GM19455 (cell line): ENCODE results near the gene MFSD12.

Experiments used
- ATAC-seq: cut with Tn5 transposase; IDR thresholded peaks from one replicate; pipeline ENCODE4 v1.9.1; 2021; ENCODE audit not compliant: unreplicated experiment

Gene MFSD12

DNA sequence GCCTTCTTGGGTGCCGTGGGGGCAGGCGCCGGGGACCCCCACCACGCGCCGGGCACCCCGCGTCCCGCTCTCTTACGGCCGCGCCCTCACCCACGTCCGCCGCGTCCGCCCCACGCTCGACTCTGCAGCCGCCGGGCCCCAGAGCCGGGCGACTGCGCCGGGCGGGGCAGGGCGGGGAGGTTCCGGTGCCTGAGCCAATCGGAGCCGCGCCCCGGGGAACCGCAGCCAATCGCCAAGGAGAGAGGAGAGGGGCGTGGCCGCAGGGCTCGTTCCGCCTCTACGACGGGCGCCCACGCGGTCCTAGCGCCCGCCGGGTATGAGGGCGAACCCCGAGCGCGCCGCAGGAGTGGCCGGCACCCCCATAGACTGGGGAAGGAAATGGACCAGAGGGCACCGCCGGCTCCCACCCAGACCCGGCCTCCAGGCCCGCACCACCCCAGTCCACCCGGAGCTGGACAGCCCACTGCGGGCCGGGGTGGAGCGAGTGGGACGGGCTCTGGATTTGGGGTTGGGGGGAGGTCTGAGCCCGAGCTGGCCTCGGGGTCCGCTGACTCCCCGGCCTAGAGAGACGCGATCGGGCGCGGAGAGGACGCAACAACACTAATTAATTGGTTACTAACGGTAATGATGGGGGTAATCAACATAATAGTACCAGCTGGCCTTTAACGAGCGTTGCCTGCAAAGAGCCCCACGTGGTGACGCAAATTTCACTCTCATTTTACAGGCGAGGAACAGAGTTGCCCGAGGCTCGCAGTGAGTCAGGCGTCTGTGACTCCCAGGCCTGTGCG is at the start of gene MFSD12:
TSS of gene MFSD12 (minus strand) at position 126 of the 788 bp plus-strand sequence. CDS start 183 bp downstream, outside the sequence.
- ATAC-seq: peak; percentile 84

DNA sequence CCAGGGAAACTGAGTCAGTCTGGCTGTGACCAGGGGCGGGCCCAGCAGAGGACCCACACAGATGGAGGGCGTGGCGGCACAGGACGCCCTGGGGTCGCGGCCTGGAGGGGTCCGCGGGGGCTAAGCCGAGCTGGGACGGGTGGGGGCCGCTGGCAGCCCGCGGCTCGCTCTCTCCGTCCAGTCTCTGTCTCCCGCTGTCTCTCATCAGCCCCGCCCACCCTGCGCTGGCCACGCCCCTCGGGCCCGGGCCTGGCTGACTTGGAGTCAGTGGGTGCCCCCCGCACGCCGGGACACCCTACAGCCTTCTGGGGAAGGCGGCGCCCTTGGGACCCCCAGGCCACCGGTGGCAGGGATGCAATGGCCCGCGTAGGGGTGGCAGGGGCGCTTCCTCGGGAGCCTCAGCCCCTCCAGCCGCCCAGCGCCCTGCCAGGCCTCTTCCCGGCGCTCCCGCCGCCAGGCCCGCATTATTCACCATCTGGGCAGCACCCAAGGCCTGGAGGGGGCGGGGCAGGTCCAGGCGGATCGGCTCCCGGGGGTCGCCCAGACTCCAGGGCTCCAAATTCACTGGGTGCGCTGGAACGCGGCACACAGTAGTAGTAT is 49.4 kb upstream of the MFSD12 start, which contains the start of gene TBXA2R:
TSS of gene TBXA2R (minus strand) at position 186 of the 600 bp plus-strand sequence. CDS start 6,241 bp downstream, outside the sequence.
- no peak for ATAC-seq

DNA sequence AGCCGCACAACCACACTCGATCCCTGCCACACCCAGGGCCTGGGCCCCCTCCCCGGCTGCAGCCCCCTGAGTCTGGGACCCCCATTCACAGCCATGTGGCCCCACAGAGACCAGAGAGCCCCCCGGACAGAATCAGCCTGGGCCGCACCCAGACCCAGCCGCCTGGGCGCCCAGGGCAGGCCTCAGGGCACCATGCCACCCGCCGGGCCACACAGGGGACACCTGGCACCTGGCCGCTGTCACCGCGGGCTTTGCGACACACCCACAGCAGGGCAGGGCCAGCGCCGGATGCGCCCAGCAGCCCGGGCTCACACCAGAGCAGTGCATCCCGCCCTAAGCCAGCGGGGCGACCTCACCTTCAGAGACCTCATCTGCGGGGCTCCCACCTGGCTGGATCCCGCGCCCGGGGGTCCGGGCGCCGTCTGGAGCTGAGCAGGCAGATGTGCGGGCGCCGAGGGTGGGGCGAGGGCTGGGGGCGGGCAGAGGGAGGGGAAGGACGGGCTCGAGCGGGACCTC is 48.8 kb upstream of the MFSD12 start:
- ATAC-seq: no peak

DNA sequence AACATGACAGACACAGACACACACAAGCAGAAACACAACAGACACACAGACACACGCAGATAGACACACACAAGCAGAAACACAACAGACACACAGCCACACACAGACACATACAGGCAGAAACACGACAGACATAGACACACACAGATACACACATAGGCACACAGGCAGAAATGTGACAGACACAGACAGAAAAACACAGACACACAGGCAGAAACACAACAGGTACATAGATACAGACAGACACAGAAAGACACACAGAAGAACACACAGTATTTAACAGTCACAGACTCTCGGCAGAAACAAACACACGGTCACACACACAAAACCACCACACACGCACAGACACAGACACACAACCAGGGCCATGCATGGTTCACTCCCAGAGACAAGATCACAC is 48.4 kb upstream of the MFSD12 start:
- no peak for ATAC-seq

DNA sequence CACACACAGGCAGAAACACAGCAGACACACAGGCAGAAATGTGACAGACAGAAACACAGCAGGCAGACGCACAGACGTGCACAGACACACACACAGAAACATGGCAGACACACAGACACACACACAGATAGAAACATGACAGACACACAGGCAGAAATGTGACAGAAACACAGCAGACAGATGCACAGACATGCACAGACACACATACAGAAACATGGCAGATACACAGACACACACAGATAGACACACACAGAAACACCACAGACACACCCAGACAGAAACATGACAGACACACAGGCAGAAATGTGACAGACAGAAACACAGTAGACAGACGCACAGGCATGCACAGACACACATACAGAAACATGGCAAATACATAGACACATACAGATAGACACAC is 48.0 kb upstream of the MFSD12 start:
- no peak for ATAC-seq

DNA sequence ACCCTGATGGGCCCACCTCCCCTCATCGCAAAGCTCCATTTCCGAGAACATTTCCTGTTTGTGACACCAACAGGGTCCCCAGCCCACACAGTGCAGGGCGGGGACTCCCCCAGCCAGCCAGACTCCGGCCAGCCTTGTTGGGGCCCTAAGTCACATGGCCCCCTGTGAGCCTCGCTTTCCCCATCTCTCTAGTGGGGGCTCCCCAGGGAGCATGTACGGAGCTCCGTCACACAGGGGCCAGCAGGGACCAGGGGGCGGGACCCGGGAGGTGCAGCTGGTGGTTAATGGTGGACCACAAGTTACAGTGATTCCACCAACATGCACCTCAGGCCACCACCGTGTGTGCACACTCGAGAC is 47.6 kb upstream of the MFSD12 start:
- no peak for ATAC-seq

DNA sequence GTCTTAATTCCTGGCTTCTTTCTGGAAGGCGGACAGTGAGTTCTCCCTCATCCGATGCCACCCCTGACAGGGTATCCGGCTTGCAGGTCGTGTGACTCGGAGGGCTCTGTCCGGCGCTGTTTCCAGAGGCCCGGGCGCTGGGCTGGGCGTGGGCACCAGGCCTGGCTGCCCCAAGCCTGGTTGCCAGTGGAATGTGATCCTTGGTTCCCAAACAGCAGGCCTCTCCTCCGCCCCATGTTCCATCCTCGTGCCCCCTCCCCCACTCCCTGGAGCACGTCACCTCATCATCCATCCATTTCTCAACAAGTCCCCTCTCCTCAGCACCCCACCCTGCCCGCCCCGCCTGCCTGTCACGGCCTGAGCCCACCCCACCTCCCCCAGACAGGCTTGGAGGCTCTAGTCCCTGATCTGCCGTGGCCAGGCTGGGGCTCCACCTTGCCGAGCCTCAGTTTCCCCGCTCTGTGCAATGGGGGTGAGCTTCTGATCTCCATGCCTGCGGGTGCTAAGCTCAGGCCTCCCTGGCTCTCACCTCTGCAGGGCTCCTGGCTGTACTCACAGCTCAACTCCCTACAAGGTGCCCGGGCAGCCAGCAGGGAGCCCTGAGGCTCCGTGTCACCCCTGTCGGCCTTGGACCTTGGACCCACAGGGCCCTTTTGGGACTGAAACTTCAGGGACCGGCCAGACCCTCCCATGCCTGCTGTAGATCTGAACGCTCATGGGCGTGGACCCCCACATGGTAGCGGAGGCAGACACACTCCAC is 47.0 kb upstream of the MFSD12 start:
- no peak for ATAC-seq

DNA sequence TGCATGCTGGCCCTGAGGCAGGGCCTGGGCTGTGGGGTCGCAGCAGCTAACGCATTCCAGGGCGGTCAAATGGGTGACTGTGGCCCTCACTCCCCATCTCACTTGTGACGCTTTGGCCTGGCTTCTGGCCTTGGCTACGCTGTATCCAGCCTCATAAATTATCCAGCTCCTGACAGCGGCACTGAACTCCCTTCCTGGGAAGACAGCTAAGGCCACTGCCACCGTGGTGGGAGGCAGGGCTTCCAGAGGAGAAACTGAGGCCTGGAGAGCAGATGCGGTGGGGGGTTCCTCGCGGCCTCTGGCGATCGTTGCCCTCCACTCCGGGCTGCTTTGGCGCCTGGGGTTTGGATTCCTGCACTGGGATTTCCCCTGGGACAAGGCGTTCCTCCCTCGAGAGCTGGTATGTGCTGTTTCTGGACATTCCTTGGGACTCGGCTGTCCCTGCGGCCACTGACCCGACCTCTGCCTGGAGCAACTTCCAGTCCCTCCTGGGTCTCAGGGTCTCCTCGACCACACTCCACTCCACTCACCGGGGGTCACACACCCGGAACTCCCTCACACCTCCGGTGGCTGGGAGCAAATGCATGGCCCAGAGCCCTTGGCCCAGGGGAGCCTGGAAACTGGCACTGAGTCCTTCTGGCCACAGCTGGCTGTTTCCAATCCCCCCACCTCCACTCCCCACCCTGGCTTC is 45.9 kb upstream of the MFSD12 start:
- ATAC-seq: no peak

DNA sequence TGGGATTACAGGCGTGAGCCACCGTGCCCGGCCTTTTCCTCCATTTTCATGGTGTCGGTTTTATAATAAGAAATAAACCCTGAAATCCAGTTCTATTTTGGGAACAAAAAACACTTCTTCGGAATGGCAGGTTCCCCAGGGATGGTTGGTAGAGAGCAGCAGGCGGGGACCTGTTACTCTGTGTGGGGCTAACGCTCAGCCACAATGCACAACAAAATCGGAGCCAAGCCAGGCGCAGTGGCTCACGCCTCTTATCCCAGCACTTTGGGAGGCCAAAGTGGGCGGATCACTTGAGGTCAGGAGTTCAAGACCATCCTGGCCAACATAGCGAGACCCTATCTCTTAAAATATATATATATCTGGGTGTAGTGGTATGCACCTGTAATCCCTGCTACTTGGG is 43.6 kb upstream of the MFSD12 start:
- no peak for ATAC-seq

DNA sequence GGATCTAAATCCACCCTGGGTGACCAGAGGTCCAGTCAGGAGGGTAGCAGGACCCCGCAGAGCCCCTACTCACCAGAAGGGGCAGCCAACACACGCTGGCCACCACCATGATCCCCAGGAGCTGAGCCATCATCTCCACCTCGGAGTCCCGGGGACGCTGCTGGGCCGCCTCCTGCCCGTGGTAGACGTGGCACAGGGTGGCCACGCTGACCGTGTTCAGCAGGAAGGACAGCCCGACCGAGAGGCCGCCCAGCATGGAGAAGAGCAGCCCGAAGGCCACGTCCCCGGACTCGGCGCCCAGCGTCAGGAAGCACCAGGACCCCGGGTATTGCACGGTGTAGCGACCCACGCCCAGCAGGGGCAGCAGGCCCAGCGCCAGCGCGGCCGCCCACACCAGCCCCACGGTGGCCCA is 42.4 kb upstream of the MFSD12 start:
- no peak for ATAC-seq

DNA sequence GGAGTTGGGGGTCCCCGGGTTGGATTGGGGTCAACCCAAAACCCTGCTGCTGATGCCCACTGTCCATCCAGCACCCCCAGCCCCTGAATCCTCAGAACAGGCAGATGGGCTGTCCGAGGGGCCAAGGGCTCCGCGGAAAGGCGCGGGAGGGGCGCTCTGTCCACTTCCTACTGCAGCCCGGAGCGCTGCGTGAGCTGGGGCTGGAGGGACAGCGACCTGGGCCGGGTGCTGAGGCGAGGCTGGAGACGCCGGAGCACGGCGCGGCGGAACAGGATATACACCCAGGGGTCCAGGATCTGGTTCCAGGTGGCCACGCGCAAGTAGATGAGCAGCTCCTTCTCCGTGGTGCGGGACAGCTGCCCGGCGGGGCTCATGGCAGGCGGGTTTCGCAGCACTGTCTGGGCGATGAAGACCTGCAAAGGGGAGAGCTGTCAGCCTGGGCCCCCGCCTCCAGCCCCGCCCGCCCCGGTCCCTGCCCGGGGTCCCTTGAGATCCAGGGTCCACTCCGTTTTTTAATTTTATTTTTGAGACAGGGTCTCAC is 38.2 kb upstream of the MFSD12 start:
- ATAC-seq: no peak

DNA sequence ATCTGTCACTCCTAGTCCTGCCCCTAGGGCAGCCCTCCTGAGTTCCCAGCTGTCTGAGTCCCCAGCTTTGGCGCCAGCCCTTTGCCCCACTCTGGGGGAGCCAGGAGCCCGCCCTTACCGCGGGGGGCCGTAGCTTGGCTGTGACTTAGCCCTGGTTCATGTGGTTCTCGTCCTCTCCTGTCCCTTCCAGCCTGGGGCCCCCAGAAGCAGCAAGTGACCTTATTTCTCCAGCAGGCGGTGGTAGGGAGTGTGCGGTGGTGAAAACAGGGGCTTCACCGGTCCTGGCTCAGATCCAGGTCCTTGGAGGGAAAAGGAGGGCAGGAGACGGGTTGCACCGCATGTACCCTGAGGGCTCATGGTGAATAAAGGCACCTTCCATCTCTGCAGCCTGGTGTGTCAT is 35.8 kb upstream of the MFSD12 start:
- no peak for ATAC-seq

DNA sequence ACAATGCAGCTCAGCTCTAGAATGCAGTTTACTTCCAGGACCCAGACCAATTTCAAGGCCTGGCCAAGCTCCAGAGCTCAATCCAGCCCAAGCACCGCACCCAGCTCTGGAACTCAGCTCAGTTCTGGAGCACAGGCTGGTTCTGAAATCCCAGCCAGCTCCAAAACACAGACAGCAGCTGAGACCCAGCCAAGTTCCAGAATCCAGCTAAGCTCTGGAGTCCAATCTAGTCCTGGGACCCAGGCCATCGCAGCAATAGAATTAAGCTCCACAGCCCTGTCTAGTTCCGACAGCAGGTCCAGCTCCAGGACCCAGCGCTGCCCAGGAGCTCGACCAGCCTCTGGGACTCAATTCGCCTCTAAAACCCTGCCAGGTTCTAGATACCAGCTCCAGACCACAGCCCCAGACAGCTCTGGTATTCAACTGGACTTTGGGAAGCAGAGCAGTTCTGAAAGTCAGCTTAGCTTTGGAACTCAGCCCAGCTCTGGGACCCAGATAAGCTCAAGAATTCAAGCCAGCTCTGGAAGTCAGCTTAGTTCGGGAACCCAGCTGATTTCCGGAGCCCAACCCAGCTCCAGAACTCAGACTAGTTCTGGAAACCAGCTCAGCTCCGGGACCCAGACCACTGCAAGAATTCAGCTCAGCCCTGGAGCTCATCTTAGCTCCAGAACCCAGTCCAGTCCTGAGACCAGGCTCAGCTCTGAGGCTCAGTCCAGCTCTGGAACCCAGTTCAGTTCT is 34.7 kb upstream of the MFSD12 start:
- no peak for ATAC-seq

DNA sequence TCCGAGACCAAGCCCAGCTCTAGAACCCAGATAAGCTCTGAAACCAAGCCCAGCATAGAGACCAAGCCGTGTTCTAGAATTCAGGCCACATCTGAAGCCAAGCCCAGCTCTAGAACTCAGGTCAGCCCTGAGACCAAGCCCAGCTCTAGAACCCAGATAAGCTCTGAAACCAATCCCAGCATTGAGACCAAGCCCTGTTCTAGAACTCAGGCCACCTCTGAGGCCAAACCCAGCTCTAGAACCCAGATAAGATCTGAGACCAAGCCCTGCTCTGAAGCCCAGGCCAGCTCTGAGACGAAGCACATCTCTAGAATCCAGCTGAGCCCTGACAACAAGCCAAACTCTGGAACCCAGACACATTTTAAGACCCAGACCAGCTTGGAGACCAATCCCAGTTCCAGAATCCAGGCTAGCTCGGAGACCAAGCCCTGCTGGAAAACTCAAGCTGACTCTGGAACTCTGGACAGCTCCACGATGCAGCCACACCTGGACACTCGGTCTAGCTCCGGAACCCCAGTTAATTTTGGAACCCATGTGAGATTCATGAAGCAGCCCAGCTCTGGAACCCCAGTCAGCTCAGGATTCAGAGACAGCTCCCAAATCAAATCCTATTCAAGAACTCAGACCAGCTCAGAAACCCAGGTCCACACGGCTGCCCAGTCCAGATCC is 33.7 kb upstream of the MFSD12 start:
- no peak for ATAC-seq

DNA sequence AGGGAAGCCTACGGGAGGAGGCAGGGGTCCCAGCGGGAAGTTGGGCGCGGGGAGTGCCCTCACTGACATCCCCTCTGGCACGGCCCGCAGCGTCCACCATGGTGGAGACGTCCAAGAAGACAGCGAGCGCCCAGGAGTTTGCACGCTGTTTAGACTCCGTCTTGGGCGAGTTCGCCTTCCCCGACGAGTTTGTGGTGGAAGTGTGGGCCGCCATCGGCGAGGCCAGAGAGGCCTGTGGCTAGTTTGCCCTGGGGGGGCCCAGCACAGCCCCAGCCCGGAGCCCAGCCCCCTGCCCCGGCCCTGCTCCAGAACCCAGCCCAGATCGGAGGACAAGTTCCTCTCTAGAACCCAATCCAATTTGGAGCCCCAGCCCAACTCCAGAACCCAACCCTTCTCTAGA is 32.6 kb upstream of the MFSD12 start:
- ATAC-seq: no peak

DNA sequence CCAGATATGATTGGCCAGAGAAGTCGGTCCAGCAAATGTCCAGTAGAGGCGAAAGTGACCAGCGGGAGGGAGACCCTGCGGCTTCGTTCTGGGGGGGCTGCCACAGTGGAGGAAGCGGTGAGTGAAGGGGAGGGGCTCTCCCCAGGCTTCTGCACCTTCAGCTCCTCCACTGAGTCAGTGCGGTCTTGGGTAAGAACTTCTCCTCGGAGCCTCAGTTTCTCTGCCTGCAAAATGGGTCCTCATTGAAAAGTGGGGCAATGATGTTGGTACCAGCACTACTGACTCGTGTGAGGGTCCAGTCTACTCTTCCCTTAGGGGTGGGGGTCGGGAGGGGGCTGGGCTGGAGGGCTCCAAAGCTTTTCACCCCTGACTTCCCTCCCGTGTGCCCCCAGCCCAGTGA is 32.1 kb upstream of the MFSD12 start:
- ATAC-seq: no peak

DNA sequence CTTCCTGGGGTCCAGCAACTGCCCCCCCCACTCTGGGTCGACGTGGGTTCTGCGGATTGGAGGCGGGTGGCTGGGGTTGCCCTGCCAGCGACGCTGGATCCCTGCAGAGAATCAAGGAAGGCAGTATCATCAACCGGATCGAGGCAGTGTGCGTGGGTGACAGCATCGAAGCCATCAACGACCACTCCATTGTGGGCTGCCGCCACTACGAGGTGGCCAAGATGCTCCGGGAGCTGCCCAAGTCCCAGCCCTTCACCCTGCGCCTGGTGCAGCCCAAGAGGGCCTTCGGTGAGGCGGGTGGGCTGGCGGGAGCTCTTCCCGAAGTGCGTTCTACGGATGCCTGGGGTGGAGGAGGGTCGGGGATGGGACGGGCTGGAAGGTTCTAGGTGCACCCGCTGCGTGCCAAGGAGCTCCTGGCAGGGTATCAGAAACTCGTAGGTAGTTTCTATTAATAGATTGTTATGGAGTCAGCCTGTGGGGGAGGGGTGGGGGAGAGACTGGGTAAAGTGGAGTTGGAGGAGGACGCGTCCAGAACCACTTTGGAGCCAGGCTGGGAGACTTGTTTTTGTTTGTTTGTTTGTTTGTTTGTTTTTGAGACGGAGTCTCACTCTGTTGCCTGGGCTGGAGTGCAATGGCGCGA is 29.4 kb upstream of the MFSD12 start:
- ATAC-seq: no peak

DNA sequence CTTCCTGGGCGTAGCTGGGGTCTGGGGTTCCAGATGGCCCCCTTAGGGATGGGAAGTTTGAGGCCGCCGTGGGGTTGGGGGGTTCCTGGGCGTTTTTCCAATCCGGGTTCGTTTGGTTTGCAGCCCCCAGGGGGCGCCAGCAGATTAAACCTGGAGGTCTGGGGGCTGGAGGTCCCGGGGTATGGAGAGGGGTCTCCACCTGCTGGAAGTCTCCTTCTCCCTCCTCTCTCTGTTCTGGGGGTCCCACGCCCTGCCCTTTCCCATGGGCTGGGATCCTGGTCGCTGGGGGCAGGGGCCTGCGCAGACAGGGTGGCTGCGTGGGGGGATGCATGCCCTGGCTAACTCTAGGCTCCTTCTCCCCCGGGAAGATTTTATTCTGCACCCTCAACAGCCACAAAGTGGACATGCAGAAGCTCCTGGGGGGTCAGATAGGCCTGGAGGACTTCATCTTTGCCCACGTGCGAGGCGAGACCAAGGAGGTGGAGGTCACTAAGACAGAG is 28.8 kb upstream of the MFSD12 start:
- no peak for ATAC-seq
